Fibroblast of lung (primary cell): ENCODE measurements around the gene PDGFC. TPM values are rescaled to one million over a fixed set of nuclear protein-coding genes. Genes with fewer than 3 reads are reported as not detected.

Experiments
- DNase-seq, 2 donors: peaks; one replicate each; pipeline versions ENCODE4 v3.0.0 to v3.0.0-alpha.2; 2010; ENCODE audit warnings: low read depth in 2 of 2
- H2AFZ ChIP-seq: 2 replicates; pipeline ENCODE4 v1.5.1; 2012; ENCODE audit warnings: low read length, control low read depth, inconsistent platforms
- H3K27ac ChIP-seq: 2 replicates; pipeline ENCODE4 v1.5.1; 2011; ENCODE audit warnings: low read length, control low read depth; ENCODE audit not compliant: insufficient read depth
- H3K27me3 ChIP-seq: 2 replicates; pipeline ENCODE4 v1.5.1; 2011; ENCODE audit warnings: mild to moderate bottlenecking, low read length; ENCODE audit not compliant: control insufficient read depth, insufficient read depth
- H3K36me3 ChIP-seq: 2 replicates; pipeline ENCODE4 v1.5.1; 2011; ENCODE audit warnings: low read length; ENCODE audit not compliant: control insufficient read depth, insufficient read depth
- H3K4me1 ChIP-seq: 2 replicates; pipeline ENCODE4 v1.5.1; 2011; ENCODE audit warnings: low read length; ENCODE audit not compliant: control insufficient read depth, insufficient read depth; ENCODE audit errors: extremely low read depth
- H3K4me2 ChIP-seq: 2 replicates; pipeline ENCODE4 v1.5.1; 2011; ENCODE audit warnings: low read length, control low read depth; ENCODE audit not compliant: insufficient read depth; ENCODE audit errors: extremely low read depth
- H3K4me3 ChIP-seq, 4 experiments: fragments of 200-600 bp in 1 of 4; sonication (generic) in 1 of 4; replicated peaks in 1 of 4; 2 replicates each; pipeline ENCODE4 v1.5.1; 2011 to 2016; ENCODE audit warnings: low read length in 4 of 4, low read depth in 3 of 4, mild to moderate bottlenecking in 3 of 4, control low read depth in 2 of 4, inconsistent platforms in 1 of 4, mixed read lengths in 1 of 4; ENCODE audit not compliant: insufficient read depth in 1 of 4; ENCODE audit errors: control extremely low read depth in 1 of 4
- H3K79me2 ChIP-seq: 2 replicates; pipeline ENCODE4 v1.5.1; 2012; ENCODE audit warnings: mild to moderate bottlenecking, low read length, inconsistent platforms; ENCODE audit not compliant: control insufficient read depth, insufficient read depth
- H3K9ac ChIP-seq: 2 replicates; pipeline ENCODE4 v1.5.1; 2011; ENCODE audit warnings: mild to moderate bottlenecking, low read length, control low read depth; ENCODE audit not compliant: insufficient read depth
- H3K9me3 ChIP-seq: 2 replicates; pipeline ENCODE4 v1.5.1; 2012; ENCODE audit warnings: low read depth, low read length; ENCODE audit not compliant: control insufficient read depth, insufficient read depth
- H4K20me1 ChIP-seq: 2 replicates; pipeline ENCODE4 v1.5.1; 2011; ENCODE audit warnings: low read length; ENCODE audit not compliant: control insufficient read depth, insufficient read depth; ENCODE audit errors: extremely low read depth
- EZH2 ChIP-seq: IDR thresholded peaks from 2 replicates; pipeline ENCODE4 v1.5.1; 2012; ENCODE audit warnings: low read length, control low read depth, mild to moderate bottlenecking; ENCODE audit errors: missing control alignments
- polyA minus RNA-seq: library from RNA; depleted of rRNA, polyadenylated mRNA; stranded (reverse); fragments of >200 nt; gene quantifications from 2 replicates; pipeline ENCODE4 v1.2.3, GENCODE V29; 2011; ENCODE audit warnings: low replicate concordance
- polyA plus RNA-seq, 2 donors: library from polyadenylated mRNA; depleted of rRNA in 1 of 2; stranded (reverse) in 1 of 2; unstranded in 1 of 2; fragments of >200 nt; gene quantifications; 2 replicates each; pipeline ENCODE4 v1.2.1, GENCODE V29; 2011 to 2012; ENCODE audit warnings: missing spikeins in 1 of 2
- total RNA-seq: library from RNA; depleted of rRNA; stranded (reverse); fragments of >200 nt; gene quantifications from 2 replicates; pipeline ENCODE4 v1.2.1, GENCODE V29; 2014
- TF ChIP-seq, protein P1 (sequence below), 2 donors: IDR thresholded peaks in 1 of 2; conservative IDR thresholded peaks in 1 of 2; 1 replicate in 1 of 2; 2 replicates in 1 of 2; pipeline ENCODE4 v1.5.1; 2011 to 2012; ENCODE audit warnings: low read length in 2 of 2, control low read depth in 1 of 2, inconsistent platforms in 1 of 2, low read depth in 1 of 2, mild to moderate bottlenecking in 1 of 2

PDGFC gene, protein sequence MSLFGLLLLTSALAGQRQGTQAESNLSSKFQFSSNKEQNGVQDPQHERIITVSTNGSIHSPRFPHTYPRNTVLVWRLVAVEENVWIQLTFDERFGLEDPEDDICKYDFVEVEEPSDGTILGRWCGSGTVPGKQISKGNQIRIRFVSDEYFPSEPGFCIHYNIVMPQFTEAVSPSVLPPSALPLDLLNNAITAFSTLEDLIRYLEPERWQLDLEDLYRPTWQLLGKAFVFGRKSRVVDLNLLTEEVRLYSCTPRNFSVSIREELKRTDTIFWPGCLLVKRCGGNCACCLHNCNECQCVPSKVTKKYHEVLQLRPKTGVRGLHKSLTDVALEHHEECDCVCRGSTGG
- total RNA-seq (67.3 and 103 TPM in 2 replicates), polyA plus RNA-seq (43.4 and 55.3 TPM in 2 replicates), polyA minus RNA-seq (44.5 and 45.4 TPM in 2 replicates)
- 46.0 and 65.9 TPM in 2 replicates for polyA plus RNA-seq (2012)

- TF ChIP-seq, protein P1, sequence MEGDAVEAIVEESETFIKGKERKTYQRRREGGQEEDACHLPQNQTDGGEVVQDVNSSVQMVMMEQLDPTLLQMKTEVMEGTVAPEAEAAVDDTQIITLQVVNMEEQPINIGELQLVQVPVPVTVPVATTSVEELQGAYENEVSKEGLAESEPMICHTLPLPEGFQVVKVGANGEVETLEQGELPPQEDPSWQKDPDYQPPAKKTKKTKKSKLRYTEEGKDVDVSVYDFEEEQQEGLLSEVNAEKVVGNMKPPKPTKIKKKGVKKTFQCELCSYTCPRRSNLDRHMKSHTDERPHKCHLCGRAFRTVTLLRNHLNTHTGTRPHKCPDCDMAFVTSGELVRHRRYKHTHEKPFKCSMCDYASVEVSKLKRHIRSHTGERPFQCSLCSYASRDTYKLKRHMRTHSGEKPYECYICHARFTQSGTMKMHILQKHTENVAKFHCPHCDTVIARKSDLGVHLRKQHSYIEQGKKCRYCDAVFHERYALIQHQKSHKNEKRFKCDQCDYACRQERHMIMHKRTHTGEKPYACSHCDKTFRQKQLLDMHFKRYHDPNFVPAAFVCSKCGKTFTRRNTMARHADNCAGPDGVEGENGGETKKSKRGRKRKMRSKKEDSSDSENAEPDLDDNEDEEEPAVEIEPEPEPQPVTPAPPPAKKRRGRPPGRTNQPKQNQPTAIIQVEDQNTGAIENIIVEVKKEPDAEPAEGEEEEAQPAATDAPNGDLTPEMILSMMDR (conservative IDR thresholded peaks at IDR 0.05 in 1 of 2, IDR thresholded peaks at IDR 0.05 in 1 of 2; ENCODE audit: low read depth in 1 of 2, low read length in 2 of 2), result peak; percentile 23 to 33
- TF ChIP-seq EZH2, result no peak
- no peaks in the 10 kb centered on the region for H3K9me3 ChIP-seq
- H3K36me3 ChIP-seq, result no peaks in the 10 kb centered on the region
- H3K4me2 ChIP-seq, result peak within 1 kb of the TSS; percentile 96
- H3K27me3 ChIP-seq, result no peaks in the 10 kb centered on the region
- H4K20me1 ChIP-seq, result no peaks in the 10 kb centered on the region
- H3K9ac ChIP-seq, result peak within 1 kb of the TSS; percentile 81
- H3K4me3 ChIP-seq, result peak within 1 kb of the TSS; percentile 81 to 99 (median 98)
- H2AFZ ChIP-seq, result peak within 1 kb of the TSS; percentile 80
- peaks cover 41% of the 10 kb centered on the region for H3K79me2 ChIP-seq
- DNase-seq, result peak; percentile 64 to 84
- peaks cover 15% of the 10 kb centered on the region for H3K4me1 ChIP-seq
- peak within 1 kb of the TSS; percentile 89 for H3K27ac ChIP-seq
These were observed at the start of gene PDGFC for GRCh38 chr4:156971676-156972378. Gene PDGFC (minus strand): TSS chr4:156971799. CDS start chr4:156970903, 896 bp downstream.

- H3K27ac ChIP-seq, result no peak overlapping the region
- no peaks in the 10 kb centered on the region for H3K9me3 ChIP-seq
- no peaks in the 10 kb centered on the region for H3K36me3 ChIP-seq
- H2AFZ ChIP-seq, result no peak overlapping the region
- no peak overlapping the region for H3K4me2 ChIP-seq
- H3K4me1 ChIP-seq, result no peaks in the 10 kb centered on the region
- no peak overlapping the region for H3K4me3 ChIP-seq
- H3K27me3 ChIP-seq, result no peaks in the 10 kb centered on the region
- H3K9ac ChIP-seq, result no peak overlapping the region
- no peak for DNase-seq
- no peaks in the 10 kb centered on the region for H3K79me2 ChIP-seq
- TF ChIP-seq, protein P1 (conservative IDR thresholded peaks at IDR 0.05 in 1 of 2, IDR thresholded peaks at IDR 0.05 in 1 of 2; ENCODE audit: low read depth in 1 of 2, low read length in 2 of 2), result no peak
- no peak for TF ChIP-seq EZH2
- H4K20me1 ChIP-seq, result no peaks in the 10 kb centered on the region
These were observed 49.3 kb upstream of the PDGFC start for GRCh38 chr4:157020882-157021281.

DNA sequence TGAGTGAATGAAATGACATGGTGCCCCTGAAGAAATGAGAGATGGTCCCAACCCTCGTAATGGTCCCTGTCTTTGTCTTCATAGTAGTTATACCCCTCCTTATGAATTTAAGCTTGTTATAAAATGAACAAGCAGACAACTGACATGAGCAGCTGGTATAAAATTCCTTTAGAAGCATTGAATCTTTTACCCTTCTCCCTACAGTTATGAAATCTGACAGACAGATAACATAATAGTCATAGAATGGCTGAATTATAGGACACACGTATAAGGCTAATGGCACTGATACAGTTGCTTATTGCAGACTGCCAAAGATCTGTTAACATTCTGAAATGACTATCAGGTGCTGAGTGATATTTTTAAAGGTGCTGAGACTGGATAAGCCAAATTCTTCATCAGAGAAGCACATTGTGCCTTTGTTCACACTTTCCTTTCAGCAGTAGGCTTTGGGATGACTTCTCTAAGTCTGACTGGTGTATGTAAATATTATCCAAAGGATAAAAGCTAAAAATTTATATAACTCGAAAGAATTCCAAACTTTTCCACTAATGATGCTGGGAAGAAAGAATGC lies 47.4 kb upstream of the PDGFC start:
- H3K36me3 ChIP-seq, result no peaks in the 10 kb centered on the region
- no peak for DNase-seq
- TF ChIP-seq, protein P1 (conservative IDR thresholded peaks at IDR 0.05 in 1 of 2, IDR thresholded peaks at IDR 0.05 in 1 of 2; ENCODE audit: low read depth in 1 of 2, low read length in 2 of 2), result no peak
- TF ChIP-seq EZH2, result no peak

More for the DNA sequence above, 47.4 kb upstream of the PDGFC start:
- H2AFZ ChIP-seq, result no peak overlapping the region
- no peaks in the 10 kb centered on the region for H3K27me3 ChIP-seq
- H3K9ac ChIP-seq, result no peak overlapping the region
- H3K4me1 ChIP-seq, result peaks cover 5% of the 10 kb centered on the region
- H3K9me3 ChIP-seq, result no peaks in the 10 kb centered on the region
- H3K4me3 ChIP-seq, result no peak overlapping the region
- H3K79me2 ChIP-seq, result no peaks in the 10 kb centered on the region
- H4K20me1 ChIP-seq, result no peaks in the 10 kb centered on the region
- H3K4me2 ChIP-seq, result no peak overlapping the region
- no peak overlapping the region for H3K27ac ChIP-seq
